Heart left ventricle (tissue), 16 donors: ENCODE data around the gene RPL27A. TPM values are rescaled to one million over a fixed set of nuclear protein-coding genes. Genes with fewer than 3 reads are reported as not detected.
A peak's percentile ranks its signal among the peaks of the same experiment; 100 is the strongest.

Experiments used
- ATAC-seq, 4 donors: fragments of 200-7000 bp; cut with Tn5 transposase; one replicate each; pipeline ENCODE4 v1.9.1; 2020 to 2022; ENCODE audit warnings: moderate library complexity in 4 of 4, mild to moderate bottlenecking in 3 of 4, moderate number of reproducible peaks in 1 of 4
- DNase-seq, 5 donors: peaks; one replicate each; pipeline ENCODE4 v3.0.0-alpha.2; 2020
- H3K27ac ChIP-seq, 12 donors: fragments of 200-600 bp; sonication (generic) in 4 of 12; one replicate each; pipeline versions ENCODE4 v1.5.0 to v1.8.0; 2016 to 2022; ENCODE audit warnings: mild to moderate bottlenecking in 2 of 12
- H3K27me3 ChIP-seq, 9 donors: fragments of 200-600 bp; sonication (generic) in 2 of 9; one replicate each; pipeline versions ENCODE4 v1.5.1 to v1.8.0; 2016 to 2022; ENCODE audit warnings: mild to moderate bottlenecking in 3 of 9
- H3K36me3 ChIP-seq, 9 donors: fragments of 200-600 bp; sonication (generic) in 2 of 9; one replicate each; pipeline versions ENCODE4 v1.5.0 to v1.8.0; 2018 to 2022; ENCODE audit warnings: mild to moderate bottlenecking in 2 of 9
- H3K4me1 ChIP-seq, 12 donors: fragments of 200-600 bp; sonication (generic) in 4 of 12; one replicate each; pipeline versions ENCODE4 v1.5.0 to v1.8.0; 2016 to 2022; ENCODE audit warnings: mild to moderate bottlenecking in 3 of 12
- H3K4me3 ChIP-seq, 12 donors: fragments of 200-600 bp; sonication (generic) in 4 of 12; one replicate each; pipeline versions ENCODE4 v1.5.0 to v1.8.0; 2017 to 2022; ENCODE audit warnings: mild to moderate bottlenecking in 9 of 12, moderate library complexity in 4 of 12
- H3K9me3 ChIP-seq, 12 donors: fragments of 200-600 bp; sonication (generic) in 4 of 12; one replicate each; pipeline versions ENCODE4 v1.5.0 to v1.8.0; 2016 to 2022; ENCODE audit warnings: mild to moderate bottlenecking in 1 of 12
- POLR2A ChIP-seq, 2 donors: fragments of 450-650 bp; IDR thresholded peaks; one replicate each; pipeline ENCODE4 v1.6.1; 2017; ENCODE audit warnings: antibody characterized with exemption in 2 of 2, mild to moderate bottlenecking in 2 of 2, moderate library complexity in 2 of 2
- WGBS, 4 donors: extraction: QIAGEN DNeasy Blood & Tissue Kit in 2 of 4; methylation state at CpG; one replicate each; pipeline versions ENCODE4 v1.1.5 to v1.1.7; 2013 to 2018; 5-methylcytosine and 5-hydroxymethylcytosine counted together
- intact Hi-C, 10 donors: fragments of 100-400 bp; cut with DNase I; formaldehyde crosslinking; loops; one replicate each; pipeline versions ENCODE4 v1.11.1 to v1.14.2; 2022
- polyA plus RNA-seq, 2 donors: library from polyadenylated mRNA; stranded (reverse); fragments of 200-250 nt; gene quantifications; one replicate each; pipeline ENCODE4 v1.2.3, GENCODE V29; 2013
- total RNA-seq, 9 donors: library from RNA; depleted of rRNA in 2 of 9; stranded (reverse); fragments of >200 nt in 2 of 9; fragmentation: NEBNext Ultra II Directional in 3 of 9; extraction: Animal tissue kit (Norgen Biotek cat#: 25700) in 3 of 9; gene quantifications; one replicate each; pipeline versions ENCODE4 v1.1.0 to v1.2.4, GENCODE V29; 2016 to 2023
- TF ChIP-seq, protein P1 (sequence below), 12 donors: fragments of 200-600 bp; sonication (generic) in 4 of 12; IDR thresholded peaks; one replicate each; pipeline versions ENCODE4 v1.5.0 to v1.8.0; 2018 to 2022; ENCODE audit warnings: antibody characterized with exemption in 12 of 12, mild to moderate bottlenecking in 5 of 12
- donor health status: ischemic (EF 13 %, LVEDD 7.1; RV severe dilation, severe dysfunction).
- donor health status: healthy with polysubstance abuse.
- donor health status: DM: no; HTN: yes; CAD: no.
- donor health status: DM: no; HTN: no; CAD: no.
- donor health status: ischemic (EF 25% LVEDD 6.9; RV normal size, moderate dysfunction).
- donor health status: ischemic (EF 25% LVEDD 5.7; RV mildly dilated, moderate dysfunction).
- donor health status: healthy.
- donor health status: DM: yes; HTN: yes; CAD: no.
- donor health status: ischemic (EF 35%, LVEDD 5.7; RV mildly dilated, moderate dysfunction).
- donor health status: nonischemic (EF 11% LVEDD 7.7; RV severe dilation, severe dysfunction).
- donor health status: DM: yes; HTN: yes; CAD: no.
- donor health status: PGD.
- donor health status: ischemic (EF 29% LVEDD 5.4; RV normal size, mild dysfunction).
- donor health status: nonischemic (EF 23%, LVEDD 6.1; RV moderate dilation, normal function).

The RPL27A gene
- total and polyA plus RNA-seq, 11 donors: 299 to 2,980 (median 471) TPM

DNA sequence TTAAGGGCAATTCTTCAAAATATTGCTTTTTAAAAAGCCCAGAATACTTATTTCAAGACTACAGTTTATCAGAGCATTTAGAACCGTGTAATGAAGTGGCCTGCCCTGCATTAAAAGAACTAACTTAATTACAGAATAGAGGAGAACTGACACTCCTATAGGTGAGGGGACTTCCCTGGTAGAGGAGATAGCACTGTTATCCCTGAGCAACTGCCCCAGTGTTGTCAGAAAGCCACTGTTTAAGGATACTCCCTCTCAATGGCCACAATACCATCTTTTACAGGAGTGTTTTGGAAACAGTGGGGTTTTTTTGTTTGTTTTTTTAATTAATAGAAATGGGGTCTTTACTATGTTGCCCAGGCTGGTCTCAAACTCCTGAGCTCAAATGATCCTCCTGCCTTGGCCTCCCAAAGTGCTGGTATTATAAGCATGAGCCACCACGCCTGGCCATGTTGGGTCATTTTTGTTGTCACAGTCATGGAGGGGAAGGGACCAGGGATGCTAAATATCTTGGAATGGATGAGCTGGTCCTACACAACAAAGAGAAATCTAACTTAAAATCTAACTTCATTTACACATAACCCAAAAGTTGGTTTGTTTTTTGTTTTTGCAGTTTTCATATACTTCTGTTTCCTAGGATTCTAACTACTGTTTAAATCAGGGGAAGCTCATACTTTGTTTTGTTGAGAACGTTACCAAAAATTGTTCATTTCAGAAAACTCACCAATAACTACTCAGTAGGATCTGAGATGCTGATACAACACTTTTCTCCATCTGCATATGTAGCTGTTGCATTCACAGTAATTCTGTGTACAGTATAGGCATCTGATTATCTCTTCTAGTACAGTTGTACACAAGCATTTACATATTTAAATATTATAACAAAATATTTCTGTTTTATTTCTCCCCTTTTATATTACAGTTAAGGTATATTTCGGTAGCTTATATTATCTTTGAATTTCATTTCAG, 8.1 kb downstream of the RPL27A start:
- DNase-seq (no peak), ATAC-seq (no peak)
- whole genome bisulfite sequencing, 4 donors: 88 to 93% (median 92%) methylated on average over 4 of the region's 4 CpGs
- no peaks in the 10 kb centered on the region for H3K27me3 ChIP-seq
- no peak overlapping the region for H3K4me3 ChIP-seq
- intact Hi-C loops: loop anchor here in 1 of 10 donors (5.0 kb wide), 1 partner anchor 122 kb away; a partner anchor contains a TSS
- H3K4me1 ChIP-seq: peaks cover 0 to 26% (median 10%) of the 10 kb centered on the region in 12 donors
- no peak overlapping the region for H3K27ac ChIP-seq
- TF ChIP-seq, protein P1, sequence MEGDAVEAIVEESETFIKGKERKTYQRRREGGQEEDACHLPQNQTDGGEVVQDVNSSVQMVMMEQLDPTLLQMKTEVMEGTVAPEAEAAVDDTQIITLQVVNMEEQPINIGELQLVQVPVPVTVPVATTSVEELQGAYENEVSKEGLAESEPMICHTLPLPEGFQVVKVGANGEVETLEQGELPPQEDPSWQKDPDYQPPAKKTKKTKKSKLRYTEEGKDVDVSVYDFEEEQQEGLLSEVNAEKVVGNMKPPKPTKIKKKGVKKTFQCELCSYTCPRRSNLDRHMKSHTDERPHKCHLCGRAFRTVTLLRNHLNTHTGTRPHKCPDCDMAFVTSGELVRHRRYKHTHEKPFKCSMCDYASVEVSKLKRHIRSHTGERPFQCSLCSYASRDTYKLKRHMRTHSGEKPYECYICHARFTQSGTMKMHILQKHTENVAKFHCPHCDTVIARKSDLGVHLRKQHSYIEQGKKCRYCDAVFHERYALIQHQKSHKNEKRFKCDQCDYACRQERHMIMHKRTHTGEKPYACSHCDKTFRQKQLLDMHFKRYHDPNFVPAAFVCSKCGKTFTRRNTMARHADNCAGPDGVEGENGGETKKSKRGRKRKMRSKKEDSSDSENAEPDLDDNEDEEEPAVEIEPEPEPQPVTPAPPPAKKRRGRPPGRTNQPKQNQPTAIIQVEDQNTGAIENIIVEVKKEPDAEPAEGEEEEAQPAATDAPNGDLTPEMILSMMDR (IDR thresholded peaks at IDR 0.05): no peak
- no peak for TF ChIP-seq POLR2A (IDR thresholded peaks at IDR 0.05)
- H3K36me3 ChIP-seq: peaks cover 0 to 74% (median 60%) of the 10 kb centered on the region in 9 donors
- no peaks in the 10 kb centered on the region for H3K9me3 ChIP-seq

DNA sequence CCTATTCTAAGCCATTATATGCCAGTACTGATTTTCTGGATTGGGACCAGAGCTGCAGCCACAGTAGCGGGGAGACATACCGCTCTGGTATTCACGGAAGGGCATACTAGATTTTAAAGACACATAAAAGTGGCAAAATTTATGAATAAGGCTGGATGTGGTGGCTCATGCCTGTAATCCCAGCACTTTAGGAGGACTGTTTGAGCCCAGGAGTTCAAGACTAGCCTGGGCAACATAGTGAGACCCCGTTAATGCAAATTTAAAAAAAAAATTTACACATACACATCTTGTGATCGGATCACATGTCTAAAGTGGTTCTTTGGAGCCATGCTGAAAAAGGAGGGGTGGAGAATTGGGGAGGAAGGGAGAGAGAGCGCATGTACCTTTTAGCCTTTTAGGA, 9.0 kb downstream of the RPL27A start:
- intact Hi-C loops: loop anchor here in 1 of 10 donors (5.0 kb wide), 1 partner anchor 121 kb away; a partner anchor contains a TSS
- peaks cover 0 to 74% (median 60%) of the 10 kb centered on the region in 9 donors for H3K36me3 ChIP-seq
- DNase-seq: no peak

DNA sequence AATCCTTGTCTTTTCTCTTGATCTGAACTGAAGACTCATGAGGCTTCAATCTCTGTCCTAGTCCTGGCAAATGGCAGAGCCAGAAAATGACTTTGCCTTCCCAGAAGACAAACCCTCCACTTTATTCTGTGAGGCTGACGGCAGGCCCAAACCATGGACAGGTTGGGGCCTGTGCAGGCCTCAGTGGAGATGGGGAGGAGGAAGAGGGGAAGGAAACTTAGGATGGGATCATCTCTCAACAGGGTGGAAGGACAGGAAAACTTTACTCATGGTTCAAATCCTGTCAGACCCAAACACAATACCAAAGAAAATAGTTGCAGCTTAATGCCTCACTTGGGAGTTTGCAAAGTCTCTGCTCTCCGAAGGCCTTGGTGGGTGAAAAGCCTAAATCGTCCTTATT, 9.8 kb downstream of the RPL27A start:
- Histone ChIP-seq H3K4me3 (no peak overlapping the region), H3K27me3 (no peaks in the 10 kb centered on the region), H3K27ac (no peak overlapping the region), H3K9me3 (no peaks in the 10 kb centered on the region), H3K36me3 (peaks cover 0 to 77% (median 61%) of the 10 kb centered on the region in 9 donors), H3K4me1 (peaks cover 0 to 28% (median 10%) of the 10 kb centered on the region in 12 donors)
- DNase-seq (no peak), ATAC-seq (no peak)
- TF ChIP-seq, protein P1 (IDR thresholded peaks at IDR 0.05): no peak
- intact Hi-C loops: loop anchor here in 1 of 10 donors (5.0 kb wide), 1 partner anchor 120 kb away; a partner anchor contains a TSS
- 53 to 78% (median 64%) methylated on average over 3 of the region's 3 CpGs for WGBS, 4 donors

More for the DNA sequence above, 9.0 kb downstream of the RPL27A start:
- Histone ChIP-seq H3K4me1 (peaks cover 0 to 26% (median 10%) of the 10 kb centered on the region in 12 donors), H3K9me3 (no peaks in the 10 kb centered on the region), H3K4me3 (no peak overlapping the region), H3K27ac (no peak overlapping the region), H3K27me3 (no peaks in the 10 kb centered on the region)
- TF ChIP-seq POLR2A (IDR thresholded peaks at IDR 0.05): no peak
- TF ChIP-seq, protein P1 (IDR thresholded peaks at IDR 0.05): no peak
- no peak for ATAC-seq
- WGBS, 4 donors: 87 to 93% (median 93%) methylated on average over 6 of the region's 6 CpGs

DNA sequence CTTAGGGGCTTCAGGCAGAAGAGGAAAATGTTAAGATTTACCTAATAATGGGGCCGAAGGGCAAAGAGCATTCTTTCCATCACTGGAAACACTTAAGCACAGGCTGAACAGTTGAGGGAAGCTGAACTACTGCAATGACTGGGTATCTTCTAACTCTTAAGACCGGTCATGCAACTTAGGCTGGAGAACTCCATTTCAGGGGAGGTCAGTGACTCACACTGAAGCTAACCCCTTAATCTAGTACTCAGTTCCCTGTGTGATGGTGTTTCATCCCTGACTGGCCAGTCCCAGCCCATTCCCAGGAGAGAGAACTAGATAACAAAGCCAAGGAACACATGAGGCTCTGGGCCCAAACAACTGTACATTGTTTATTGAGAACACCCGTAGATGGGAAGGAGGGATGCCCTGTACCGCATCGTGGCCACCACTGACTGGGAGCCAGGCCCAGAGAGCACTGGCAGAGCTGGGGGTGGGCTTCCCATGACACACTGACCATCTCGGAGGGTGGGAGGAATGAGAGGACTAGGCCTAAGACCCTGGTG, 10.5 kb downstream of the RPL27A start:
- peak overlapping the region in 2 of 12 donors; percentile 13 to 25 for H3K27ac ChIP-seq
- no peaks in the 10 kb centered on the region for H3K27me3 ChIP-seq
- TF ChIP-seq, protein P1 (IDR thresholded peaks at IDR 0.05): no peak
- TF ChIP-seq POLR2A (IDR thresholded peaks at IDR 0.05): no peak
- peaks cover 0 to 83% (median 67%) of the 10 kb centered on the region in 9 donors for H3K36me3 ChIP-seq
- H3K9me3 ChIP-seq: no peaks in the 10 kb centered on the region
- ATAC-seq (no peak), DNase-seq (no peak)
- peaks cover 0 to 21% (median 5%) of the 10 kb centered on the region in 12 donors for H3K4me1 ChIP-seq
- intact Hi-C loops: loop anchor here in 1 of 10 donors (5.0 kb wide), 1 partner anchor 119 kb away; a partner anchor contains a TSS
- 84 to 93% (median 90%) methylated on average over 6 of the region's 6 CpGs for WGBS, 4 donors
- no peak overlapping the region for H3K4me3 ChIP-seq
